GM12891 (cell line): ENCODE results near the gene CARS1.

ENCODE experiments used
- DNase-seq: peaks from one replicate; pipeline ENCODE4 v3.0.0; 2011; ENCODE audit warnings: low spot score; ENCODE audit not compliant: insufficient read length
- FAIRE-seq: peaks from 2 replicates; lab custom pipeline; 2011; peaks lifted over from hg19 to GRCh38; lab: Jason Lieb, UNC
- PAX5 ChIP-seq: IDR thresholded peaks from 2 replicates; pipeline ENCODE4 v1.6.1; 2011; ENCODE audit warnings: low read length, moderate library complexity, mild to moderate bottlenecking; ENCODE audit not compliant: insufficient read depth, severe bottlenecking
- POLR2A ChIP-seq: IDR thresholded peaks from 2 replicates; pipeline ENCODE4 v1.6.1; 2011; ENCODE audit warnings: low read depth, low read length, control low read depth
- POLR2AphosphoS5 ChIP-seq: IDR thresholded peaks from 2 replicates; pipeline ENCODE4 v1.6.1; 2011; ENCODE audit warnings: low read depth, low read length, control low read depth
- POU2F2 ChIP-seq: IDR thresholded peaks from 2 replicates; pipeline ENCODE4 v1.6.1; 2011; ENCODE audit warnings: low read depth, mild to moderate bottlenecking, control low read depth, low read length, moderate library complexity
- SPI1 ChIP-seq: IDR thresholded peaks from 2 replicates; pipeline ENCODE4 v1.6.1; 2011; ENCODE audit warnings: low read depth, low read length, control low read depth
- TAF1 ChIP-seq: IDR thresholded peaks from 2 replicates; pipeline ENCODE4 v1.6.1; 2011; ENCODE audit warnings: low read depth, low read length, control low read depth

Gene CARS1

DNA sequence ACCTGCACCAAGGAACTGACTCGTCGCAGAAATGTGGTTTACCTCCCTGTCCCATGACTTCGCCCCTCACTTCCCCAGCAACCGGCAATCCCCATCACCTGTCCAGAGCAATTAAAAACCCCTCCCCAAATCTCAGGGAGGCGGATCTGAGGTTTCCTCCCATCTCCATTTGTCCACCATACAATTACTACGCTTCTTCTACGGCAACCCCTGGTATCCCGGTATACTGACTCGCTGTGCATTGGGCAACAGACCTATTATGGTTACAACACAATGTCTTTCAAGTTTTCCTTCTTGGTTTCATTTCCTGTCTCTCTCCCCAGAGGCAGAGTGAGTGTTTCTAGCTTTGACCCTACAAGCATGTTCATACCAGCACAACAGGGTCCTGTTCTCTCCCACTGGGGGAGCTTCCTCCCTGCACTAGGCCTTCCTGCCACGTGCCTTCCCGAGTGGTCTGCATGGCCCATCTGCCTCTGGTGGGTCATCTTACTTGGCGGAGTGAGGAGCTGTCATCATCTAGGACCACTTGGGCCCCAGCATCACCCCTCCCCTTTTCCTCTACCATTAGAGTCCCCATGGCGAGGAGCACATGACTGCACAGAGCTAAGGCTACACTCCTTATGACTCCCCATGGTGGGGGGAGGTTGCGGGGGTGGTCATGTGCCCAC is 34.8 kb downstream of the CARS1 start:
- TF ChIP-seq TAF1 (no peak), SPI1 (peak; percentile 77), PAX5 (no peak), POLR2AphosphoS5 (0 out of 2 replicates have a peak, but pooled peaks have one; percentile 20), POU2F2 (no peak), POLR2A (no peak)
- FAIRE-seq (peak; percentile 87), DNase-seq (no peak)

DNA sequence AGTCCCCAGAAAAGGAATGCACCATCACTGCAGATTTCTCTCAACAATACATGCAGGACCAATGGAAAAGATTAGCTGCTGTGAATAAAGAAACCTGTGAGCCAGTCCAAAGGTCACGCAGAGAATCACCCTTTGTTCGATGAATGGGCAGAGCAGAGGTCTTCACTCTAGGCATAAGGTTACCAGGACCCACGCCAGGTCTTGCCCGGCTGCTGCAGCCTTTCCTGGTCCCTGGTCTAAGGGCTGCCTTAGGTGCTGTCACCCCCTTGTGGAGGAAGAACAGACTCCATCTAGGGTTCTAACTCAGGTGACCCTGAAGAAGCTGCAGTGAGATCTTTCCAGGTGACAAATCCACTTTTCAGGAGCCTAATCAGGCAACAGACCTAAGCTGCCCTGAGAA is 36.1 kb downstream of the CARS1 start:
- FAIRE-seq (peak; percentile 40), DNase-seq (peak; percentile 50)
- TF ChIP-seq PAX5 (no peak), TAF1 (no peak), SPI1 (no peak), POLR2A (no peak), POU2F2 (no peak), POLR2AphosphoS5 (no peak)

DNA sequence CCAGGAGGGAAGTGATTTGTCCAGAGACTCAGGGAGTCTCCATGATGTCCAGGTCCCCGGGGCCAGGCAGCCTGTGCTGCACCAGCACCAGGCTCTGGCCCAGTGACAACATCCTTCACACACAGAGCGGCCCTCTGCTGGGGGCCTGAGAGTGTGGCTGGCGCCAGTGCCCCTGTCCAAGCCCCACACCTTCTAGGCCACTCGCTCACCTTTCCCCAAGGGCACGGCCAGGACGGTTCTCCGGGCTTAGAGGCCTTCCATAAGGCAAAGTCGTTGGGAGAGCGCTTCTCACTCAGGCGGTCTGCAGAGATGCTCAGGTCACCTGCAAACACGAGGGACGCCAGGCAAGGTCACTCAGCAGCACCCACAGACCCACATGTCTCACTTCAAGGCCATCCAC is 37.2 kb downstream of the CARS1 start:
- no peak for FAIRE-seq
- TF ChIP-seq POLR2A (no peak), PAX5 (no peak), POLR2AphosphoS5 (no peak), SPI1 (no peak)
- DNase-seq, result no peak

DNA sequence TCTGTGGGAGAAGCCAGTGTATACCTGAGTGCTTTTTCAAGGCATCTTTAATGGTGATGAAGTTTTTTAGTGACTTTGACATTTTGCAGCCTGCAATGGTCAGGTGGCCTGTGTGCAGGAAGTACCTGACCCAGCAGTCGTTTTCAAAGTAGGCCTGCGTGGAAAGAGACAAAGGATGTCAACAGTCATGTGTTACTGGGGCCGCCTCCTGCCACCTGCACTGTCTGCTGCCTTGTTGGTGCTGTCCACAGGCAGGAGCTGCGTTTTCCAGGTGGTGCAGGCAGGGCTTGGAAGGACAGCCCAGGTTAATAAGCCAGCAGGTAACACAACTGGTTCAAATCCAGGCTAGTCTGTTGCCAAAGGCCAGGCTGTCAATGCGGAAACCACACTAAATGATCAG is 38.6 kb downstream of the CARS1 start:
- FAIRE-seq, result no peak
- TF ChIP-seq TAF1, result no peak
- TF ChIP-seq POLR2AphosphoS5, result no peak
- TF ChIP-seq PAX5, result no peak
- no peak for TF ChIP-seq POLR2A
- no peak for TF ChIP-seq POU2F2
- TF ChIP-seq SPI1, result no peak
- DNase-seq, result no peak

DNA sequence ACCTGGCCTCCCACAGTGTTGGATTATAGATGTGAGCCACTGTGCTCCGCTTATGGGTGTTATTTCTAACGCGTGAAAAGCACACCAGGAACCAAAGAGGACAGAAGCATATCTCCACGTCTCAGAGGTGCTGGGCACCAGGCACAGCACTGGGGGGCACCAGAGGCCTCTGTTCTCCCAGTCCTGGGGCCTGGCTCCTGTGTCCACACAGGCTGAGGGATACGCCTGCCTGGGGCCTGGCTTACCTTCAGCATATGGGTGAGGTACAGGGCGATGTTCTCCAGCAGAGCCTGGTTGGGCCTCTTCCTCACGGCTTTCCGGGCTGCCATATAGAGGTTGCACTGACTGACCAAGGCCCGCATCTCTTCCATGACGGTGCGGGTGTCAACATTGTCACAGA is 40.4 kb downstream of the CARS1 start:
- DNase-seq (no peak), FAIRE-seq (no peak)
- no peak for TF ChIP-seq PAX5
- TF ChIP-seq POU2F2, result no peak
- no peak for TF ChIP-seq POLR2AphosphoS5
- no peak for TF ChIP-seq SPI1
- TF ChIP-seq TAF1, result no peak
- no peak for TF ChIP-seq POLR2A

DNA sequence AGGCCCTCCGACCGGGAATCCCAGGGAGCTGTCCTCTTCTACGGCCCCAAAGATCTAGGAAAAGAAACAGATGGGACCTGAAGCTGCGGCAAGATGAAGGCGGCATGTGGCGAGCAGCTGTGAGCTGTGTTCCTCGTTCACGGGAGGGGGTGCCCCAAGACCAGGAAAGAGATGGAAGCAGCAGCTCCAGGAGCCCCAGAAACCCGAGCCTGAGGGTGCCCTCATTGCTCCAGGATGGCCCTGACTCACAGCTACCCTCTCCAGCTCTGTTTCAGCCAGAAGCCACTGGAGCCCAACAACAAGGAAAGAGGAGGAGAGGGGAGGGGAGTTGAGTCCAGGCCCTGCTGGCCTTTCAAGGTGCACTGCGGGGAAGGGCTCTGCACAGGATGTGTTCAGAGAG is 41.4 kb downstream of the CARS1 start:
- TF ChIP-seq TAF1 (no peak), PAX5 (no peak), POU2F2 (no peak), POLR2A (no peak), POLR2AphosphoS5 (no peak), SPI1 (no peak)
- no peak for FAIRE-seq
- DNase-seq, result no peak

DNA sequence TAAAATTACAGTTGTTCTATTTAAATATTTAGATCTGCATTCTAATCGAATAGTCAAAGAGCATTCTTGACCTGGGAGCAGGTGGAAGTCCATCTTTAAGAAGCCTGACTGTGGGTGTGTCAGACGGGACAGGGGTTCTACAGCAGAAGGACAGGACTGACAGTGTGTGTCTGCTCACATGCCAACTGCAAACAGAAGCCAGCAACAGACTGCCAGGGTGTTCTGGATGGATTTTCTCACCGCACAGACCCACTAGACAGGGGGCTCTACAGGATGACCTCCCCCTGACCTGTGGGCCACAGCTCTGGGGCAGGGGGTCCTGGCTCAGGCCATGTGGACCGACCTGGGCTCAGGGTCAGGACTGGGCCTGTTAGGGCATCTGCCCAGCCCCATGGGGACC is 42.3 kb downstream of the CARS1 start:
- TF ChIP-seq POLR2AphosphoS5 (no peak), SPI1 (no peak), POLR2A (no peak), PAX5 (no peak), POU2F2 (no peak), TAF1 (no peak)
- DNase-seq (no peak), FAIRE-seq (no peak)

DNA sequence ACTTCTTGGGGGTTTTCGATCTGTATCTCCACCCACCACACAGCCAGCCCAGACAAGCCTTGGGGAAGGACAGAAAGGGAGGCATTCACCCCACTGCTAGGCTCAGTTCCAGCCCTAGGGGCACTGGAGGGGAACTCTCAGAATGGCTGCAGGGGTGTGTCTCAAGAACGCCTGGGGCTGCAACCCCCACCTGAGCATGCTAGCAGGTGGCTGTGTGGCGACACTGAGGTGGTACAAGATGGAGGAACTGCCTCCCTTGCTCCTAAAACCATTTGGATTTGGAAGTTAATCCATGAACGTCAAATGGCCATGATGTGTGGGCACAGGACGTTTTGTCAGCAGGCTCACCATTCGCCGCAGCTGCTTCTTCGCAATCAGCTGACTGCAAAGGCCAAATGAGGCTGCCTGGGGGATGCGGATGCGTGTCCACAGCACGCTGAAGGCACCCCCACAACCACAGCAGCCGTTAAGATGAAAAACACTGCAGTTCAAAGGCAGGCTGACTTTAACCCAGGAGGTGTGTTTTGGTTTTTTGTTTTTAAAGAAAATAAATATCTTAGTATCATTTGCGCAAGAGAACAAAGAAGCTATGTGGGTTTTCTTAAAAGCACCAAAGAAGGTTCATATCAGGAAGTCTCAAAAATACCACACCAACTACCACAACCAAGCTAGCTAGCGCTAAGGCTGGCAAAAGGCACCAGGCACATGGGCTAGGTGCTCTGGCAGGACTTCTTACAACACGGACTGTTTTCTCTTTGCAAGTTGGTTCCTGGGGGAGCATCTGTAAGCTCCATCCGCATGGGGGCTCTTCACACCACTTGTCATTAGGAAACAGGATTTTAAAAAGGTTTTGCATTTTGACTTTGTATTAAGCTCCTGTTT is 42.9 kb downstream of the CARS1 start:
- no peak for DNase-seq
- FAIRE-seq, result no peak
- TF ChIP-seq POLR2AphosphoS5, result no peak
- TF ChIP-seq POLR2A, result no peak
- no peak for TF ChIP-seq POU2F2
- no peak for TF ChIP-seq TAF1
- no peak for TF ChIP-seq SPI1
- TF ChIP-seq PAX5, result no peak
